ENCODE results near the gene ODAD4.

The ODAD4 gene

GRCh38 chr17:41937970-41938954 is 7.8 kb downstream of the ODAD4 start:
- no peak for TF ChIP-seq CTCF (IDR thresholded peaks at IDR 0.05; ENCODE audit: control extremely low read depth, extremely low read depth, low read depth, missing control alignments)
- POLR2A ChIA-PET: no interaction called here
- DNase-seq (ENCODE audit: extremely low spot score): no peak
- CTCF ChIA-PET: interaction anchor here (1.0 to 1.8 kb wide), 2 partner anchors 8 to 260 kb away, joined by 3 to 8 read pairs; partner anchors contain the start of gene ODAD4

GRCh38 chr17:41939044-41939692 is 8.8 kb downstream of the ODAD4 start:
- TF ChIP-seq CTCF (IDR thresholded peaks at IDR 0.05; ENCODE audit: control extremely low read depth, extremely low read depth, low read depth, missing control alignments): no peak
- CTCF ChIA-PET: interaction anchor here (1.0 to 1.8 kb wide), 4 partner anchors 9 to 283 kb away, joined by 3 to 8 read pairs (median 3); partner anchors contain the start of gene ODAD4
- no peak for DNase-seq (ENCODE audit: extremely low spot score)
- POLR2A ChIA-PET: no interaction called here

GRCh38 chr17:41939693-41940090 is 9.3 kb downstream of the ODAD4 start:
- CTCF ChIA-PET: interaction anchor here (1.1 to 1.8 kb wide), 3 partner anchors 9 to 283 kb away, joined by 3 to 8 read pairs (median 3); partner anchors contain the start of gene ODAD4
- no peak for TF ChIP-seq CTCF (IDR thresholded peaks at IDR 0.05; ENCODE audit: control extremely low read depth, extremely low read depth, low read depth, missing control alignments)
- no peak for DNase-seq (ENCODE audit: extremely low spot score)
- POLR2A ChIA-PET: no interaction called here

- TF ChIP-seq CTCF (IDR thresholded peaks at IDR 0.05; ENCODE audit: control extremely low read depth, extremely low read depth, low read depth, missing control alignments): no peak
- no peak for DNase-seq (ENCODE audit: extremely low spot score)
- ChIA-PET POLR2A (no interaction called here), CTCF (interaction anchor here (1.1 kb wide), 1 partner anchor 22 kb away, joined by 5 read pairs; no protein-coding TSS in a partner anchor)
These were observed 10.8 kb downstream of the ODAD4 start for GRCh38 chr17:41941168-41941567.

GRCh38 chr17:41942626-41943373 is 12.4 kb downstream of the ODAD4 start:
- DNase-seq (ENCODE audit: extremely low spot score): no peak
- ChIA-PET CTCF (no interaction called here), POLR2A (no interaction called here)
- TF ChIP-seq CTCF (IDR thresholded peaks at IDR 0.05; ENCODE audit: control extremely low read depth, extremely low read depth, low read depth, missing control alignments): no peak

GRCh38 chr17:41943492-41943891 is 13.1 kb downstream of the ODAD4 start:
- DNase-seq (ENCODE audit: extremely low spot score): no peak
- POLR2A ChIA-PET: no interaction called here
- CTCF ChIA-PET: no interaction called here

More at GRCh38 chr17:41943492-41943891, 13.1 kb downstream of the ODAD4 start:
- no peak for TF ChIP-seq CTCF (IDR thresholded peaks at IDR 0.05; ENCODE audit: control extremely low read depth, extremely low read depth, low read depth, missing control alignments)
